Measurements from ENCODE around the gene IFITM10. TPM values are rescaled to one million over a fixed set of nuclear protein-coding genes. Genes with fewer than 3 reads are reported as not detected.

IFITM10 gene
- total RNA-seq, 4 donors from 2014 or later, result 0.88 to 6.3 (median 2.4) TPM

DNA sequence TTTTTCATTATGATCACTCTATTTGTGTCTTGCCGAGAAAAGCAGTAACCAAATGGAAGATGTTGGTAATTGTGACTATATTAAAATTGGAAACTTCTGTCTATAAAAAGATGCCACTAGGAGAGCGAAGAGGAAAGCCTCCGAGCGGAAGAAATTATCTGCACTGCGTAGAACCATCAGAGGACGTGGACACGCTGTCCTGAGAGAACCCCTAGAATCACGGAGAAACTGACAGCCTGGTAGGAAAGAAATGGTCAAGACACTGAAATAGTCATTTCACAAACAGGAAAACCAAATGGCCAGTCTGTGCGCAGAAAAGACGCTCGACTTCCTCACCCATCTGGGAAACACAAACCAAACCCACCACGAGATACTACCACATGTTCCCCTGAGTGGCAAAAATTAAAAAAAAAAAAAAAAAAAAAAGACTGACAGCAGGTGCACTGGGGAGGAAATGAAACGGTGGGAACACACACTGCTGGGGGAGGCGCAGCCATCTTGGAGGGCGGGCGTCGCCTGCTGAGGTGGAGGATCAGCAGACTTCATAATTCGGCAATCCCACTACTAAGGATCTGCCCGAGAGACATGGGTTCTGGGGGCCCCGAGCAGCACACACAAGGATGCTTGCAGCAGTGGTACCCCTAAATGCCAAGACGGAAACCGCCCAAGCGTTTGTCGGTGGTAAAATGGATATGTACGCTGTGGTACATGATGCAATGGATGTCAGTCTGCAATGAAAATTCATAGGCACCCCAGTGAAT is 21.3 kb downstream of the IFITM10 start:
- intact Hi-C loops (cut with DNase I), result no loop called here
- Histone ChIP-seq H3K9me3 (no peaks in the 10 kb centered on the region), H3K4me1 (peaks cover 0 to 10% (median 0%) of the 10 kb centered on the region in 3 donors), H3K4me3 (no peak overlapping the region), H3K36me3 (no peaks in the 10 kb centered on the region), H3K27me3 (peaks cover 0 to 89% (median 2%) of the 10 kb centered on the region in 4 donors), H3K27ac (no peak overlapping the region)
- WGBS, 2 donors, result 76 to 80% methylated on average over 21 to 25 of the region's 25 CpGs
- TF ChIP-seq, protein P1, sequence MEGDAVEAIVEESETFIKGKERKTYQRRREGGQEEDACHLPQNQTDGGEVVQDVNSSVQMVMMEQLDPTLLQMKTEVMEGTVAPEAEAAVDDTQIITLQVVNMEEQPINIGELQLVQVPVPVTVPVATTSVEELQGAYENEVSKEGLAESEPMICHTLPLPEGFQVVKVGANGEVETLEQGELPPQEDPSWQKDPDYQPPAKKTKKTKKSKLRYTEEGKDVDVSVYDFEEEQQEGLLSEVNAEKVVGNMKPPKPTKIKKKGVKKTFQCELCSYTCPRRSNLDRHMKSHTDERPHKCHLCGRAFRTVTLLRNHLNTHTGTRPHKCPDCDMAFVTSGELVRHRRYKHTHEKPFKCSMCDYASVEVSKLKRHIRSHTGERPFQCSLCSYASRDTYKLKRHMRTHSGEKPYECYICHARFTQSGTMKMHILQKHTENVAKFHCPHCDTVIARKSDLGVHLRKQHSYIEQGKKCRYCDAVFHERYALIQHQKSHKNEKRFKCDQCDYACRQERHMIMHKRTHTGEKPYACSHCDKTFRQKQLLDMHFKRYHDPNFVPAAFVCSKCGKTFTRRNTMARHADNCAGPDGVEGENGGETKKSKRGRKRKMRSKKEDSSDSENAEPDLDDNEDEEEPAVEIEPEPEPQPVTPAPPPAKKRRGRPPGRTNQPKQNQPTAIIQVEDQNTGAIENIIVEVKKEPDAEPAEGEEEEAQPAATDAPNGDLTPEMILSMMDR (IDR thresholded peaks at IDR 0.05), result no peak
- DNase-seq, result no peak

DNA sequence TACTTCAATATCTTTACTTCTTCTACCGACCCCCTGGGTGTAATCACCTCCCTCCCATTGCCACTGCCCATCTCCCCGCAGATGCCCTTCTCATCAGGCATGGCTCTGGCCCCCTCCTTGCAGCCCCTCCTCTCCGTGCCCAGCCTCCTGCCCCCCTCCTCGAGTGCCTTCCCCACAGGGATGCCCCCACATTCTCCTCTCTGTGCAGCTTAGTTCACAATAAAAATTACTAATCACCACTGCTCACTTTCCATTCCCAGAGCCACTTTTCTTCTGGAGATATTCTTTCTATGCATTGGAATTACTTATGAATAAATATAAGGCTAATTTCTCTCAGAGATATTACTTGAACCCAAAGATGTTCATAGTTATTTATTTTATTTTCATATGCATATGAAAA is 22.1 kb downstream of the IFITM10 start:
- no peaks in the 10 kb centered on the region for H3K9me3 ChIP-seq
- H3K4me1 ChIP-seq, result peaks cover 0 to 10% (median 0%) of the 10 kb centered on the region in 3 donors
- H3K36me3 ChIP-seq, result no peaks in the 10 kb centered on the region
- H3K27me3 ChIP-seq, result peaks cover 0 to 89% (median 0%) of the 10 kb centered on the region in 4 donors
- 50 to 59% methylated on average over 4 of the region's 4 CpGs for WGBS, 2 donors
- intact Hi-C loops (cut with DNase I), result no loop called here
- H3K27ac ChIP-seq, result no peak overlapping the region
- H3K4me3 ChIP-seq, result no peak overlapping the region
- DNase-seq, result no peak
- TF ChIP-seq POLR2A (IDR thresholded peaks at IDR 0.05), result no peak
- TF ChIP-seq, protein P1 (IDR thresholded peaks at IDR 0.05), result no peak

DNA sequence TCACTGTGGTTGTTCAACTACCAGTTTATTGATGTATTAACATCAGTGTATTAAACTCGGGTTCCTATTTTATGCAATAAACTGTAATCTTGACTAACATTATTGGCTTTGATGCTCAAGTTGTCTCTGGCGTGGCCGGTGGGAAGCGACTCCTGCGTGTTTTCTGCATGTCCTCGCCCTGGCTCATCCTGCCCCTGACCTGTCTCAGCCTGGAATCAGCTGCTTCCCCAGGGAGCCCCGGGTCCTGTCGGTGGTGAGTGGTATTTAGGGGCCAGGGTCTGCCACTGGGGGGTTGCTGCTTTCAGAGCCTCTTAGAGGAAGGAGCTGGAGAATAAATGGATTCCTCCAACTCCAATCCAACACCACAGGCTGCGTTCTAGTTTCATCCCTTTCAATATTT is 22.5 kb downstream of the IFITM10 start:
- TF ChIP-seq, protein P1 (IDR thresholded peaks at IDR 0.05), result no peak
- Histone ChIP-seq H3K9me3 (no peaks in the 10 kb centered on the region), H3K27me3 (peaks cover 0 to 88% (median under 1%) of the 10 kb centered on the region in 4 donors), H3K4me3 (no peak overlapping the region), H3K36me3 (no peaks in the 10 kb centered on the region), H3K27ac (no peak overlapping the region), H3K4me1 (peaks cover 0 to 9% (median 0%) of the 10 kb centered on the region in 3 donors)
- 76 to 77% methylated on average over 8 to 9 of the region's 9 CpGs for WGBS, 2 donors
- DNase-seq, result no peak
- intact Hi-C loops (cut with DNase I), result no loop called here

DNA sequence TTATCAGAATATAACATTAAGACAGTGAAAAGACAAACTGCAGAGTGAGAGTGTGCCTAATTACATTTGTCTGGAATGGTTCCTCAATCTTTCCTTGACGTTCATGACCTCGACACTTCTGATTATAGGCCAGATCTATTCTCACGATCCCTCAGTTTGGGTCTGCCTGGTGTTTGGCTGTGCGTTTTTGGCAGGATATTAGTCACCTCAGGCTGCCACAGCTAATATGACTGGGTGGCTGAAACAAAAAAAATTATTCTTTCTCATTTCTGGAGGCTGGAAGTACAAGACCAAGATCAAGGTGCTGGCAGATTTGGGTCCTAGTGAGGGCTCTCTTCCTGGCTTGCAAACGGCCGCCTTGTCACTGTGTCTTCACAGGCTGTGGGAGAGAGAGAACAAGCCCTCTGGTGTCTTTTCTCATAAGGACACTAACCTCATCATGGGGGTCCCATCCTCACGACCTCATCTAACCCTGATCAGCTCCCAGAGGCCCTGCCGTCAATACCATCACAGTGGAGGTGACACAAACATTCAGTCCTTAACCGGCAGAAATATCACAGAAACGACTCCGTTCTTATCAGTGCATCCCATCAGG is 23.2 kb downstream of the IFITM10 start:
- intact Hi-C loops (cut with DNase I), result no loop called here
- H3K27me3 ChIP-seq, result peaks cover 0 to 83% (median 2%) of the 10 kb centered on the region in 4 donors
- TF ChIP-seq POLR2A (IDR thresholded peaks at IDR 0.05), result no peak
- TF ChIP-seq, protein P1 (IDR thresholded peaks at IDR 0.05), result no peak
- DNase-seq, result no peak
- H3K27ac ChIP-seq, result no peak overlapping the region
- peaks cover 0 to 3% (median 0%) of the 10 kb centered on the region in 3 donors for H3K4me1 ChIP-seq
- H3K36me3 ChIP-seq, result no peaks in the 10 kb centered on the region
- H3K4me3 ChIP-seq, result no peak overlapping the region
- WGBS, 2 donors, result 65 to 67% methylated on average over 11 of the region's 11 CpGs
- no peaks in the 10 kb centered on the region for H3K9me3 ChIP-seq

DNA sequence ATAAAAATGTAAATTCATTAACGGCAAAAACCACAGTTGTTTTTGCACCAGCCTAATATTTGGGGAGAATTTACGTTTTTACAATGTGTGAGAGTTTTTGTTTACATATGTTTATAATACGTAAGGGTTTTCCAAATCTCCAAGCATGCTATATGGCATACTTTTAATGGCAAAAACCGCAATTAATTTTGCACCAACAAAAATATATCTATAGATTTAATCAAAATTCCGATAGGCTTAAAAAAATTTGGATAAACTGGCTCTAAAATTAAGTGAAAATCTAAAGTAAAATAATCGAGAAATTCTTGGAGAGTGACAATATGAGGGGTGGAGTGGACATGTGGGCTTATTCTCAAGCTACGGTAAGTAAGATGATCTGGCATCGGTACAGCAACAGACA is 30.6 kb downstream of the IFITM10 start:
- Histone ChIP-seq H3K27ac (no peak overlapping the region), H3K36me3 (no peaks in the 10 kb centered on the region), H3K4me3 (no peak overlapping the region), H3K4me1 (no peaks in the 10 kb centered on the region), H3K27me3 (peaks cover 0 to 43% (median 2%) of the 10 kb centered on the region in 4 donors), H3K9me3 (no peaks in the 10 kb centered on the region)
- TF ChIP-seq, protein P1 (IDR thresholded peaks at IDR 0.05), result no peak
- no peak for TF ChIP-seq POLR2A (IDR thresholded peaks at IDR 0.05)
- no peak for DNase-seq
- intact Hi-C loops (cut with DNase I), result no loop called here
- 72 to 78% methylated on average over 8 of the region's 8 CpGs for WGBS, 2 donors
